Medulla oblongata (tissue), 1 donor: ENCODE measurements around the gene LGSN.
"Not testable (repeated sequence)": the region's sequence is repeated elsewhere in the genome, so short reads cannot be mapped to it uniquely, and the experiment has no call there.

Experiments
- DNase-seq: peaks from one replicate; pipeline ENCODE4 v3.0.0-alpha.2; 2015; ENCODE audit errors: extremely low spot score

LGSN gene

GRCh38 chr6:63236398-63236817 lies 83.4 kb downstream of the LGSN start:
- no peak for DNase-seq

DNA sequence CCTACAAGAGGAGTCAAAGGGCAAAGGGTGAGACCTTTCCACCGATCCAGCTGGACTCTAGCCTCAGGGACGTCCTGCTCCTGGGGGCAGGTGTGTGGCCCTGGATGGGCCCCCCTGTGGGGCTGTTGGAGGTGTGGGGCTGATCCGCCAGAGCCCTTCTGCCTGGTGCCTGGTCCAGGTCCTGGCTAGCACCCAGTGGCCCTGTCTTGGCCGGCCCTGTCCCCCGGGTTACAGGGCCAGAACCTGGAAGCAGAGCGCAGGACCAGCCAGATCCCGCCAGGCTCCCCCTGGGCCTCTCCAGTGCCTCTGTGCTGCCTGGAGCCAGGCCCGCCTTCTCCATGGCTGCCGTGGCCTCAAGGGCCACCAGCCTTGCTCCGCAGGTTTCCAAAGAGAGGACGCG lies 89.3 kb downstream of the LGSN start:
- DNase-seq: not testable (repeated sequence)

DNA sequence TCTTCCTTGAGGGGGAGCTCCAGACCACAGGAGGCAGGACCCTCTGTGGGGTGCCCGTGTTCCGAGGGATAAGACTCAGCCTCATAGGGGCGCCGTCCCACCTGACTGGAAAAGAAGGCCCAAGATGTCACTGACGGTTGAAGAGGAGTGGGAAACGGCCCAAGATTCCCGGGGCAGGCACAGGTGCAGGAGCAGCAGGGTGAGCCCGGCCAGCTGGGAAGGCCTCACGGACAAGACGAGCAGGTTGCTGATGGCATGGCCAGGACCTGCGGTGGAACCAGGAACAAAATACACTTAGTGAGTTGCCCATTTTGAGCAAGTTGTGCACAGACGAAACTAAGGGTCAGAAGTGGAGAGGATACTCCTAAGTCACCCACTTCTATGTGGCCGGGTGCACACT lies 89.8 kb downstream of the LGSN start:
- not testable (repeated sequence) for DNase-seq

GRCh38 chr6:63227928-63228894 lies 91.6 kb downstream of the LGSN start:
- not testable (repeated sequence) for DNase-seq

- DNase-seq: not testable (repeated sequence)
Measured at GRCh38 chr6:63225987-63226386, 93.8 kb downstream of the LGSN start.
